HG03135 (cell line): ENCODE data around the gene FSTL5.

Experiments used
- ATAC-seq: cut with Tn5 transposase; IDR thresholded peaks from one replicate; pipeline ENCODE4 v1.9.1; 2021; ENCODE audit warnings: mild to moderate bottlenecking, moderate library complexity; ENCODE audit not compliant: unreplicated experiment

Gene FSTL5

GRCh38 chr4:161717084-161717483 is 446.7 kb downstream of the FSTL5 start:
- ATAC-seq, result no peak

DNA sequence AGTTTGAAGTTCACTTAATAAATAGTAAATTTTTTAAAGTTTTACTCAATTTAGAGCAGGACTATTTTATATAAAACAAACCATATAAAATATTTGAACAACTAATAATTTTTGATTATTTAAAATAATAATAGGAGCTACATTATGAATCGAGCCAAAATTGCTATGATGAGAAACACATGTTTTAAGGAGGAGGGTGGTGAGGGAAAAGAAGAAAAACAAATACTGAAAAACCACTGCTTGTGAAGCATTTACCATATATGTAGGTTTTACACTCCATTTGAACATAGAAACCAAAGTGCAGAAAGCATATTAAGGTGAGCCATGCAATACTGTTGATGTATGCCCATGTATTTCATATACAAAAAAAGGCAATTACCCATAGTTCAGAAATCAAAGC is 448.9 kb downstream of the FSTL5 start:
- no peak for ATAC-seq

DNA sequence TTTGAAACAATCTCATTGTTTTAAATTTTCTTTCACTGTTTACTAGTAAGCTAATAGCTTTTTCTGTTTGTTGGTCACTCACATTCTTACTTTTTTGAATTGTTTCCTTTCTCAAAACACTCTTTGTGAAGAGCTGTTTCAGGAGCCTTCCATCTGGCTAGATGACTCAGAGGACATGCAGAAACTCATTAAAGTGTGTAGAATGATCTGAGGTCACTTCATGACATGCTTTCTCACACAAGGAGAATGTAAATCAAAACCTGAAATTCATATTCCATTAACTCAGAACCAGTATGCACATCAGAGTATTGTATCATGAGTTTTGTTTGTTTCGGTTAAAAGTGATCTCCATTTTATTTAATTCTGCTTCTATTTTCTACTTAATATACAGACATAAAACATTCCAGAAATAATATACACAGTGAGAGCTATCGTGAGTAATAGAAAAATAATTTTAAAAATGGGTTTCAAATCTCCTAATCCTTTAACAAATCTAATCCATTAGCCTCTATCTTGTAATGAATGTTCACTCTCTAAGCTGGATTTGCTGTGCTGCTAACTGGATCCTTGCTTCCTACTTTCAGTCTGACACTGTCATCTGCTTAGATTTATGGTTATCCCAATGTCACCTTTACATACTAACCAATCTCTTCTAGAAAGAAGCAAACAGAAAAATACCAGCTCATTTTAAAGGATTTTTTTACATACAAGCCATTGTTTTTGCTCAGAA is 449.6 kb downstream of the FSTL5 start:
- no peak for ATAC-seq

DNA sequence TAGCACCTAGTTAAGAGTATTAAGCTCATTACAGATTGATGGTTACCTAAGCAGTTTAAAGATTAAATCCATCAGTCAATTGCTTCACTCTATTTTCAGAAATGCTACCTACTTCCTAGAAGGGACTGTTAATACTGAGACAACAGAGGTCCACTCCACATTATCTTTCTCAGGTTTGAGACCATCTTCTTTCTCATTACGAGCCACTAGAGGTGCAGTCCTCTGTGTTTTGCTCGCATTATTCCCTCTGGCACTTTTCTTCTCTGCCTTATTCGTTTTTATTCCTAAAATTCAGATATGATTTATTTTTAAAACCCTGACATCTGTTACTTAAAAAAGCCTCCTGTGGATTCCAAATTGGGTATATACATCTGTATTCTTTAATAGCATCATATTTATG is 459.1 kb downstream of the FSTL5 start:
- no peak for ATAC-seq

GRCh38 chr4:161704040-161704439 is 459.8 kb downstream of the FSTL5 start:
- no peak for ATAC-seq

DNA sequence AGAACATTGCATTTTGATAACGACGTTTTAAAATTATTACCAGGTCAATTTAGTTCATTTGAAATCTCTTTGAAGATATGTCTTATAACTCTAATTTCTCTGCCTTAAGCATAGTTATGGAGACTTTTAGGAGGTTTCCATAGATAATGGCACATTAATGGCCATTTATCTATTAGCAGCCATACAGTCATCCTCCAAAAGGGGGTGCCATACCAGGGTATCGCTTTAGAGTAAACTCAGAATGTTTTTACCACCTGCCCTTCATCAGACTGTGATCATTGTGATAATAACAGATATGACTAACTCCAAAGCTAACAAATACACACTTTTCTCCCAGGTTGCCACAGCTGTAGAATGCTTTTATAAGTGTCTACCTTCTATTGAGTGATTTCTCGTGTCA is 461.5 kb downstream of the FSTL5 start:
- no peak for ATAC-seq

DNA sequence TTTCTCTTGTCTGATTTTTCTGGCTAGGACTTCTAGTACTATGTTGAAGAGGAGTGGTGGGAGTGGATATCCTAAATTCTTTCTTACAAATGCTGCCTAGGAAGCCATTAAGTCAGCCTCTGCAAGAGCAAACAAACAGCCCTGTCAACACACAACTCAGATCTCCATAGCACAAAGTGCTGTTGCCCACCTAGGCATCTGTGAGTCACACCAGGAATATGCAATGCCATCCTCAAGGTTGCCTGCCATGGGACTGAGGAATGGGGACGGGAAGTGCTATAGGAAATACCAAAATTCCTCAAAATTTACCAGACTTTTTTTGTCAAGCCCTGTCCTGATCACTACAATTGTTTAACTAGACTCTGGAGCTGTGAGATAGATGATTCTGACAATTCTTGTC is 466.9 kb downstream of the FSTL5 start:
- ATAC-seq, result no peak

DNA sequence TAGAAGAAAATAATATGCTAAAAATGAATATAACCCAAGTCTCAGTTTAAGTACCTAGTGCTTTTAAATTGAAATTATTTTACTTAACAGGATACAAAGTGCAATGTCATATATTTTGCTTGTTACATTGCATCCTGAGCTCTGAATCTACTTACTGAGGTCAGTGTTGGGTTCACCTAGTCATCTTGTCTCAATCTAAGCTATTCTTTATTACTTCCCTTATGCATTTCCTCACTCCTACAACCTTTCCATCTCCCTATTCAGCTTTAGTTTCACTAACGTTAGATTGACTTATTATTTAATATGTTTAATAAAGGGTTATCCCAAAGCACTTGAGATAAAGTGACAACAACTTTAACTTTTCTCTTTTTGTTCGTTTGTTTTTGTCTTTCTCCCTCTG is 483.7 kb downstream of the FSTL5 start:
- ATAC-seq, result no peak

DNA sequence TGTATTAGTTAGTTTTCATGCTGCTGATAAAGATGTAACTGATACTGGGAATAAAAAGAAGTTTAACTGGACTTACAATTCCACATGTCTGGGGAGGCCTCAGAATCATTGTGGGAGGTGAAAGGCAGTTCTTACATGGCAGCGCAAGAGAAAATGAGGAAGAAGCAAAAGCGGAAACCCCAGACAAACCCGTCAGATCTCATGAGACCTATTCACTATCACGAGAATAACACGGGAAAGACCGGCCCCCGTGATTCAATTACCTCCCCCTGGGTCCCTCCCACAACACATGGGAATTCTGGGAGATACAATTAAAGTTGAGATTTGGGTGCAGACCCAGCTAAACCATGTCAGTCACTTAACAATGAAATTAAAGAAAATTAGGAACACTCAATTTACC is 499.1 kb downstream of the FSTL5 start:
- ATAC-seq, result no peak

GRCh38 chr4:161663844-161664243 is 500.0 kb downstream of the FSTL5 start:
- ATAC-seq, result no peak

DNA sequence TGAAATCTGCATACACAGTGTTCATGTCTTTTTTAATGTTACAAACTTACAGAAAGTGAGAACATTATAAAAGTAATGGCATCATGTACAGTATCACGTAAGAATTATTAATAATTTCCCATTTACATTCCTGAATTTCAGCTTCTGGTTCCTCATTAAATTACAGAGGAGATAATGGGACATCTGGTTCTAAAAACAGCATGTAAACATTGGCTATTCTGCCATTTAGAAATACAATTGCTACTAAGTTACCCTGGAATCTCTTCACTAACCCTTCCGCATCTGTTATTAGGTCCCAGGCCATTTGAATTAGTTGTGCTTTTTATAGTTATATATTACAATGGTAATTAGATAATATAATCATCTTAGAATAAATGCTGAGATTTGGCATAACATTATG is 505.1 kb downstream of the FSTL5 start:
- ATAC-seq, result no peak

DNA sequence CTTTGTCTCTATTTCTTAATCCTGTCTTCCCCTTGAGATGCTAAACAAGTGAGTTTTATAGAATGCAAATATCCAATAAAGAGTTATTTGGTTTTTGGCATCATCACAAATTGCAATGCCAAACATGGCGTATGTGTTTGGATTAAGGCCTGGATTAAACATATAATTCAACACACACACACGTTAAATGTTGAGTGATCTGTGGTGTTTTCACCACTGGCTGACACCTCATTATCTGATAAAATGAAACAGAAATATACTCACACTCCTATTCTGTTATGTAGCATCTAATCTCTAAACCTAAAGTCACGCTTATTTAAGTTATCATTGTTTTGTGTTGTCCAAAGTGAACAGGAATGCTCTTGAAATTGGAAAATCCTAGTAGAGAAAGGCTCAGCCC is 506.2 kb downstream of the FSTL5 start:
- ATAC-seq, result no peak

DNA sequence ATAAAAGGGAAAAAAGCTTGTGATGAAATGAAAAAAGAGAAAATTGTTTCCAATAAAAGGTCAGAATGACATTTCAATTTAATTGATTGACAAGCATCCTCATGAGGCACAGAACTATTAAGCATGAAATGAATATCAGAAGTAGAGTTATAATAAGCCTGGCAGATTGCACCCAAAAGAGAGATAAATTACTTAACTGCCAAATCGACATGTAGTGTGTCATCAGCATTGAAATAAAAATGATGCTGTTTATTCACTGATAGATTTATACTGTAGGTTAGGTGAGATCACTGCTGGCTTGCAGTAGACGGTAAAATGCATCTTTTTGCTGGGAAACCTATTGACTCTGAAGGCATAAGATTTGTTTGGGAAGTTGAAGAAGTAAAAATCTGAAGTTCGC is 507.2 kb downstream of the FSTL5 start:
- no peak for ATAC-seq

DNA sequence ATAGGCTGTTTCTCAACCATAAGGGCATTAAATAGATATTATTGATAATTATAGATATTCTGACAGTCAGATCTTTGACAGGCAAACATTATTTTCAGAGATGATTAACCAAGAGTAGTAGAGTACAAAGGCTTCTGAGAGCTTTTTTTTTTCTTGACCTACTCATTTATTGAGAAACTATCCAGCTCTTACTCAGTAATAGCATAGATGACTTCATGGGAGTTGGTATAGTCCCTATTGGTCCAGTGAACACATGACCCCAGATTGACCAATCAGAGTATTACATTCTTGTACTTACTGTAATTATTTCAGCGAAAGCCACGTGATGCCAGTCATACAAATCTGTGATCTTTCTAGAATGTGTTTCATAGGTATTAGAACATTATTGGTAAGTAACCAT is 508.7 kb downstream of the FSTL5 start:
- ATAC-seq, result no peak

- no peak for ATAC-seq
Measured at GRCh38 chr4:161653697-161654096, 510.1 kb downstream of the FSTL5 start.

- no peak for ATAC-seq
Measured at GRCh38 chr4:161651586-161651985, 512.2 kb downstream of the FSTL5 start.

GRCh38 chr4:161650812-161651211 is 513.0 kb downstream of the FSTL5 start:
- no peak for ATAC-seq

GRCh38 chr4:161647757-161648156 is 516.0 kb downstream of the FSTL5 start:
- ATAC-seq, result no peak

DNA sequence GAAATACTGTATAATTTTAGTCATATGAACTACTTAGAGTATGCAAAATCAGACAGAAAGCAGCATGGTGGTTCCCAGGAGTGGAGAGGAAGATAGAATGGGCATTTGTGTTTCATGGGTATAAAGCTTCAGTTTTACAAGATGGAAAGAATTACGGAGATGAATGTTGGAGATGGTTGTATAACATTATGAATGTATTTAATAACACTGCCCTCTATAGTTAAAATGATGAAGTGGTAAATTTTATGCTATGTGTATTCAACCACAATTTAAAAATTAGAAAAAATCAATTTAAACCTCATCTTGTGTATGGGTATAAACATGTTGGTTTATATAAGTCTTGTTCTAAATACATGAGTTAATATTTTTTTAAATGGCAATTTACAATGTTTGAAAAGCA is 521.1 kb downstream of the FSTL5 start:
- no peak for ATAC-seq

- ATAC-seq, result no peak
Measured at GRCh38 chr4:161629694-161630441, 533.9 kb downstream of the FSTL5 start.

DNA sequence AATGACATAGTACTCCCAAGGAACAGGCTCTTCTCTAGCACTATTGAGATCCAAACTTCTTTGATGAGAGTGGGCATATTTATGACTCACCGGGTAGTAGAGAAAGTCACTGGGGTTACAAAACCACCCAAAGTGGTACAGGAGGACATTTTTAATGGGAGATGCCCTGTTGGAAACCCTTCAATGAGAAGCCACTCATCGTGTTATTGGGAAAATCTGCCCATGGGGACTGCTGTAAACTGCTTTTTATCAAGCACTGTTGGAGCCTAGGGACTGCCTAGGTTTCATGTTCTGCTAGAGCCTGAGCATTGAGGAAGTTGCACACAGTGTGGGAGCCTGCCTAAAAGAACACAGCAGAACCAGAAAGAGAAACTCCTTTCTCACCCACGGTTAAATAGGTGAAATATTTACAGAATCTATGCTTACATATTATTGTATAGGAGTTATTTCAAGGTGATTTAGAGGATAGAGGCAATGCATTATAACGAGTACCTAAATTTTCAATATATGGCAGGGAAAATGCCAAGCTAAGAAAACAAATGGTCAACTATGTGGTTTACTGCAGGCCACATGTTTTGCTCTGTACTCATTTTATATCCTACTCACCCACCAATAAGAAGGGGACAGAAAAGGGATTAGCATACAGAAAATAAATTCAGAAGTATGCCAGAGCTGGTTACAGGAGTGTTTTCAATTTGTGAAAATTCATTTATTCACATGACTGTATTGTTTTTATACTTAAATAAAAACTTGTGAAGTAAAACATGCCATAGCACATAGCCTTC is 559.1 kb downstream of the FSTL5 start:
- ATAC-seq, result no peak

- no peak for ATAC-seq
Measured at GRCh38 chr4:161601011-161601410, 562.8 kb downstream of the FSTL5 start.
